H1 (cell line): ENCODE data around the gene OGDHL. TPM values are rescaled to one million over a fixed set of nuclear protein-coding genes. Genes with fewer than 3 reads are reported as not detected.

ENCODE experiments used
- polyA plus RNA-seq, 7 experiments: library from polyadenylated mRNA; depleted of rRNA in 3 of 7; stranded (reverse) in 5 of 7; unstranded in 2 of 7; fragments of >200 nt in 5 of 7; fragments of 200-250 nt in 2 of 7; gene quantifications; 1 replicate in 5 of 7; 2 replicates in 1 of 7; 4 replicates in 1 of 7; pipeline versions ENCODE4 v1.2.1 to v1.2.3, GENCODE V29; 2011 to 2013; ENCODE audit warnings: missing spikeins in 2 of 7, mixed read lengths in 2 of 7
- total RNA-seq: library from RNA; stranded (reverse); fragmentation: NEBNext Ultra II Directional; extraction: Animal tissue kit (Norgen Biotek cat#: 25700); gene quantifications from 2 replicates; pipeline ENCODE4 v1.2.1, GENCODE V29; 2021
- TF ChIP-seq, protein P1 (sequence below), 3 experiments: IDR thresholded peaks; 1 replicate in 2 of 3; 2 replicates in 1 of 3; pipeline versions ENCODE4 v1.5.1 to v1.6.1; 2011; ENCODE audit warnings: low read length in 3 of 3, mild to moderate bottlenecking in 3 of 3, inconsistent platforms in 2 of 3, low read depth in 1 of 3, moderate library complexity in 1 of 3; ENCODE audit not compliant: insufficient read depth in 1 of 3; ENCODE audit errors: control extremely low read depth in 1 of 3

The OGDHL gene
- total and polyA plus RNA-seq, 2 of the 8 experiments (the other 6 are each of a cell fraction or from before 2014, with no cell fraction given): 16.1 to 16.6 TPM

DNA sequence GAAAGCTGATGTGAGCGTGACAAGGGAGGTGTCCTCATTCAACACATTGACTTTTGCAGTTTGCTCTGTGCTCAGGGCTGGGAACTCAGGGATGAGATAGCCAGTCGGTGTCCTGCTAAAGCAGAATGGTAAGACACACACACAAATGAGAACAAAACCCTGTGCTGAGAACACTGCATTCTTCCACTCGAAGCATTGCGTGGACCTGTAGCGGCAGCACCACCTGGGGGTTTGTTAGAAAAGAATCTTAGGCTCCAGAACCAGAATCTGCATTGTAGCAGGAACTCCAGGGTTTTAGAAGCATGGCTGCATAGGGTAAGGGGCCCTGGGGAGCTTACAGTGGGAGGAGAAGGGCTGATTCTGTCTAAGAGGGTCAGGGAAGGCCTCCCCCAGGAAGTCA is 21.5 kb upstream of the OGDHL start (continued):
- TF ChIP-seq, protein P1, sequence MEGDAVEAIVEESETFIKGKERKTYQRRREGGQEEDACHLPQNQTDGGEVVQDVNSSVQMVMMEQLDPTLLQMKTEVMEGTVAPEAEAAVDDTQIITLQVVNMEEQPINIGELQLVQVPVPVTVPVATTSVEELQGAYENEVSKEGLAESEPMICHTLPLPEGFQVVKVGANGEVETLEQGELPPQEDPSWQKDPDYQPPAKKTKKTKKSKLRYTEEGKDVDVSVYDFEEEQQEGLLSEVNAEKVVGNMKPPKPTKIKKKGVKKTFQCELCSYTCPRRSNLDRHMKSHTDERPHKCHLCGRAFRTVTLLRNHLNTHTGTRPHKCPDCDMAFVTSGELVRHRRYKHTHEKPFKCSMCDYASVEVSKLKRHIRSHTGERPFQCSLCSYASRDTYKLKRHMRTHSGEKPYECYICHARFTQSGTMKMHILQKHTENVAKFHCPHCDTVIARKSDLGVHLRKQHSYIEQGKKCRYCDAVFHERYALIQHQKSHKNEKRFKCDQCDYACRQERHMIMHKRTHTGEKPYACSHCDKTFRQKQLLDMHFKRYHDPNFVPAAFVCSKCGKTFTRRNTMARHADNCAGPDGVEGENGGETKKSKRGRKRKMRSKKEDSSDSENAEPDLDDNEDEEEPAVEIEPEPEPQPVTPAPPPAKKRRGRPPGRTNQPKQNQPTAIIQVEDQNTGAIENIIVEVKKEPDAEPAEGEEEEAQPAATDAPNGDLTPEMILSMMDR (IDR thresholded peaks at IDR 0.05; ENCODE audit: control extremely low read depth in 1 of 3, insufficient read depth in 1 of 3, low read depth in 1 of 3, low read length in 3 of 3): peak in 1 of 3 experiments; percentile 17; a peak in 1 of 4 replicates
- TF ChIP-seq, all 59 proteins: peak for 2
